Neuronal stem cell (in vitro differentiated cells): ENCODE measurements around the gene IQCE.

Experiments used
- DNase-seq: peaks from one replicate; pipeline ENCODE4 v3.0.0-alpha.2; 2013; ENCODE audit warnings: low spot score
- H2AFZ ChIP-seq: one replicate; pipeline ENCODE4 v1.6.1; 2013; ENCODE audit warnings: mild to moderate bottlenecking, low read length, inconsistent platforms
- H2AK5ac ChIP-seq: 2 replicates; pipeline ENCODE4 v1.6.1; 2013; ENCODE audit warnings: low read depth, mild to moderate bottlenecking, inconsistent platforms, low read length, moderate library complexity, mixed read lengths
- H2BK120ac ChIP-seq: 2 replicates; pipeline ENCODE4 v1.6.1; 2013; ENCODE audit warnings: low read depth, mild to moderate bottlenecking, inconsistent platforms, low read length, moderate library complexity, mixed read lengths
- H2BK12ac ChIP-seq: one replicate; pipeline ENCODE4 v1.6.1; 2013; ENCODE audit warnings: low read length, inconsistent platforms
- H2BK15ac ChIP-seq: 2 replicates; pipeline ENCODE4 v1.6.1; 2013; ENCODE audit warnings: mild to moderate bottlenecking, low read length, inconsistent platforms, mixed read lengths
- H2BK5ac ChIP-seq: one replicate; pipeline ENCODE4 v1.6.1; 2013; ENCODE audit warnings: inconsistent platforms, mild to moderate bottlenecking, low read length, moderate library complexity
- H3K14ac ChIP-seq: one replicate; pipeline ENCODE4 v1.6.1; 2013; ENCODE audit warnings: low read length, inconsistent platforms
- H3K18ac ChIP-seq: 2 replicates; pipeline ENCODE4 v1.6.1; 2013; ENCODE audit warnings: low read length, inconsistent platforms
- H3K23ac ChIP-seq: 2 replicates; pipeline ENCODE4 v1.6.1; 2013; ENCODE audit warnings: low read depth, mild to moderate bottlenecking, mixed read lengths, low read length, inconsistent platforms; ENCODE audit not compliant: poor library complexity
- H3K27ac ChIP-seq: replicated peaks from 3 replicates; pipeline ENCODE4 v1.5.1; 2013; ENCODE audit warnings: low read length, inconsistent platforms
- H3K27me3 ChIP-seq, 3 experiments: 2 replicates each; pipeline ENCODE4 v1.6.1; 2013; ENCODE audit warnings: low read length in 3 of 3, mild to moderate bottlenecking in 2 of 3, inconsistent platforms in 1 of 3, low read depth in 1 of 3, mixed read lengths in 1 of 3, moderate library complexity in 1 of 3; ENCODE audit not compliant: control insufficient read depth in 3 of 3, insufficient read depth in 3 of 3
- H3K36me3 ChIP-seq, 2 donors: replicated peaks in 1 of 2; 2 replicates each; pipeline ENCODE4 v1.6.1; 2013; ENCODE audit warnings: low read length in 2 of 2; ENCODE audit not compliant: control insufficient read depth in 2 of 2, insufficient read depth in 2 of 2
- H3K4ac ChIP-seq: 2 replicates; pipeline ENCODE4 v1.6.1; 2013; ENCODE audit warnings: inconsistent platforms, mild to moderate bottlenecking, low read length, moderate library complexity
- H3K4me1 ChIP-seq, 2 donors: 1 replicate in 1 of 2; 2 replicates in 1 of 2; pipeline ENCODE4 v1.6.1; 2013; ENCODE audit warnings: low read length in 2 of 2, low read depth in 1 of 2; ENCODE audit not compliant: control insufficient read depth in 2 of 2, insufficient read depth in 1 of 2
- H3K4me2 ChIP-seq: one replicate; pipeline ENCODE4 v1.6.1; 2013; ENCODE audit warnings: mild to moderate bottlenecking, low read length, inconsistent platforms; ENCODE audit not compliant: insufficient read depth, poor library complexity, severe bottlenecking
- H3K4me3 ChIP-seq, 2 donors: 2 replicates each; pipeline ENCODE4 v1.5.1; 2013; ENCODE audit warnings: low read length in 2 of 2, mild to moderate bottlenecking in 2 of 2, inconsistent platforms in 1 of 2, moderate library complexity in 1 of 2
- H3K79me1 ChIP-seq: one replicate; pipeline ENCODE4 v1.6.1; 2013; ENCODE audit warnings: low read depth, mild to moderate bottlenecking, inconsistent platforms, low read length, moderate library complexity
- H3K9ac ChIP-seq: one replicate; pipeline ENCODE4 v1.6.1; 2013; ENCODE audit warnings: mild to moderate bottlenecking, low read depth, low read length, inconsistent platforms; ENCODE audit not compliant: poor library complexity
- H3K9me3 ChIP-seq, 2 donors: replicated peaks in 1 of 2; 2 replicates each; pipeline versions ENCODE3 to v1.6.1; 2013; ENCODE audit warnings: low read length in 2 of 2, mild to moderate bottlenecking in 2 of 2, inconsistent platforms in 1 of 2, low read depth in 1 of 2, mixed read lengths in 1 of 2, moderate library complexity in 1 of 2; ENCODE audit not compliant: control insufficient read depth in 2 of 2, insufficient read depth in 1 of 2
- H4K8ac ChIP-seq: one replicate; pipeline ENCODE4 v1.6.1; 2013; ENCODE audit warnings: low read depth, mild to moderate bottlenecking, inconsistent platforms, low read length, moderate library complexity
- H4K91ac ChIP-seq: one replicate; pipeline ENCODE4 v1.6.1; 2013; ENCODE audit warnings: low read length, low read depth, mild to moderate bottlenecking, inconsistent platforms; ENCODE audit not compliant: poor library complexity
- WGBS, 2 donors: extraction: QIAGEN DNeasy Blood & Tissue Kit; methylation state at CpG; one replicate each; pipeline ENCODE4 v1.1.7; 2013; ENCODE audit warnings: missing lambda C conversion rate in 2 of 2, mixed read lengths in 1 of 2; ENCODE audit not compliant: insufficient read length in 2 of 2, insufficient replicate concordance in 1 of 2; ENCODE audit errors: extremely low coverage in 2 of 2; 5-methylcytosine and 5-hydroxymethylcytosine counted together

Gene IQCE

DNA sequence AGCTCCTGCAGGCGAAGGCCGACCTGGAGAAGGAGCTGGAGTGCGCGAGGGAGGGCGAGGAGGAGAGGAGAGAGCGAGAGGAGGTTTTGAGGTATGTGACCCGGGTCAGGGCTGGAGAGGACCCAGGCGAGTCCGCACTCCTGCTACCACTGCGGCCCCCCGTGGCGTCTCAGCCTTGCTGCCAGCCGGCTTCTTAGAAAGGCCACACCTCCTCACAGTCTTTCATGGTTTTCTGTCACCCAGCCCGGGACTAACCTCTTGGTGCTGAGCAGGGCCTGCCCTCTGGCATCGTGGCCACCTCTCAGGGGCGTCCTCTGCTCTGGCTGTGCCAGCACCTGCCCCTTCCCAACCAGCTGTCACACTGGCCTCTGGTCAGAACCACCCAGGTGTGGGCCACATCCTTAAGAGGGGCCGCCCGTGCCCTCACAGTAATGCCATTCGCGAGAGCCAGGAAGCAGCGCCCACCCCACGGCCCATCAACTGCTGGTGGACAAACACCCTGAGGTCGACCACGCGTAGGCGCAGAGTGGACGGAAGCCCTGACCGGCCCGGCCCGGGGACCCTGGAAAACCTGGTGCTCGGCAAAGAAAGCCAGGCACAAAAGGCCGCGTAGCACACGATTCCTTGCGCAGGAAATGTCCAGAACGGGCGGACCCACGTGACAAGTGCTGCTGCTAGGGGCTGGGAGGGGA is 34.4 kb downstream of the IQCE start:
- Histone ChIP-seq H3K27ac (no peak overlapping the region), H3K27me3 (no peaks in the 10 kb centered on the region), H3K36me3 (peaks cover 6 to 62% of the 10 kb centered on the region in 2 donors), H3K9ac (no peak overlapping the region), H3K9me3 (no peaks in the 10 kb centered on the region), H3K79me1 (no peaks in the 10 kb centered on the region), H3K4ac (no peak overlapping the region), H2AFZ (no peak overlapping the region), H2BK15ac (no peak overlapping the region), H2BK5ac (peak overlapping the region; percentile 60), H2BK120ac (no peak overlapping the region), H2AK5ac (no peak overlapping the region), H3K14ac (peak overlapping the region; percentile 9), H2BK12ac (no peak overlapping the region), H3K4me2 (no peak overlapping the region), H3K4me3 (no peak overlapping the region), H3K4me1 (no peaks in the 10 kb centered on the region), H4K91ac (no peak overlapping the region), H3K23ac (no peak overlapping the region), H4K8ac (no peak overlapping the region), H3K18ac (no peak overlapping the region)
- no CpG with 5 or more reads among the region's 38 CpGs for WGBS, 2 donors
- no peak for DNase-seq

GRCh38 chr7:2594599-2594998 is 35.8 kb downstream of the IQCE start:
- Histone ChIP-seq H3K4me1 (no peaks in the 10 kb centered on the region), H4K8ac (no peak overlapping the region), H3K23ac (no peak overlapping the region), H3K4ac (no peak overlapping the region), H3K4me2 (no peak overlapping the region), H3K4me3 (no peak overlapping the region), H2BK5ac (no peak overlapping the region), H3K27me3 (no peaks in the 10 kb centered on the region), H3K27ac (no peak overlapping the region), H3K9me3 (no peaks in the 10 kb centered on the region), H3K36me3 (peaks cover 10 to 75% of the 10 kb centered on the region in 2 donors), H2AFZ (no peak overlapping the region), H2AK5ac (no peak overlapping the region), H3K79me1 (no peaks in the 10 kb centered on the region), H3K14ac (no peak overlapping the region), H3K9ac (peak overlapping the region; percentile 37), H2BK15ac (no peak overlapping the region), H3K18ac (no peak overlapping the region), H2BK120ac (no peak overlapping the region), H4K91ac (no peak overlapping the region), H2BK12ac (no peak overlapping the region)
- WGBS, 2 donors: no CpG with 5 or more reads among the region's 10 CpGs
- DNase-seq: no peak

DNA sequence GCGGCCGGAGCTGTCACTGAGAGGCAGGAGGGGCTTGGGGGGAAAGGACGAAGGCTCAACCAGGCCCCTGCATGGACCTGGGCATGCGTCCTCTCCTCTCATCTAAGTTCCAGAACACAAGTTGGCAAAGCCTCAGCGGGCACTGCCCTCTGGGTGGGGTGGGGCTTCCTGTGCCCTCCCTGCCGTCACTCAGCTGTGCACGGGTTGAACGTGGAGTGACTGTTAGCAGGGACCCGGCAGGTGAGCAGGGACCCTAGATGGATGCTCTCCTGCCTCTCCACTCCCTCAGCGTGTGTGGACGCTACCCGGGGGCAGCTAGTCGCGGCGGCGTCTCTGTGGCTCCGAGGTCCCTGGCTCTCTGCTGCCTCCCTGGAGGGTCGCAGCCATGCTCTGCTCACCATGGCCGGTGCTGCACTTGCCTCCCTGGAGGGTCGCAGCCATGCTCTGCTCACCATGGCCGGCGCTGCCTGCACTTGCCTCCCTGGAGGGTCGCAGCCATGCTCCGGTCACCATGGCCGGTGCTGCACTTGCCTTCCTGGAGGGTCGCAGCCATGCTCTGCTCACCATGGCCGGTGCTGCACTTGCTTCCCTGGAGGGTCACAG is 36.6 kb downstream of the IQCE start:
- H2BK5ac ChIP-seq: no peak overlapping the region
- H3K4ac ChIP-seq: no peak overlapping the region
- no peak overlapping the region for H3K27ac ChIP-seq
- no peaks in the 10 kb centered on the region for H3K4me1 ChIP-seq
- H3K36me3 ChIP-seq: peaks cover 12 to 79% of the 10 kb centered on the region in 2 donors
- no peak overlapping the region for H2AFZ ChIP-seq
- H3K4me2 ChIP-seq: no peak overlapping the region
- H2AK5ac ChIP-seq: no peak overlapping the region
- H4K8ac ChIP-seq: no peak overlapping the region
- H3K23ac ChIP-seq: peak overlapping the region; percentile 80
- DNase-seq: no peak
- no peak overlapping the region for H2BK12ac ChIP-seq
- no CpG with 5 or more reads among the region's 27 CpGs for WGBS, 2 donors
- no peaks in the 10 kb centered on the region for H3K27me3 ChIP-seq
- H3K18ac ChIP-seq: peak overlapping the region; percentile 57
- no peaks in the 10 kb centered on the region for H3K9me3 ChIP-seq
- H3K4me3 ChIP-seq: no peak overlapping the region
- H2BK120ac ChIP-seq: no peak overlapping the region
- no peak overlapping the region for H3K14ac ChIP-seq
- H3K79me1 ChIP-seq: no peaks in the 10 kb centered on the region
- no peak overlapping the region for H2BK15ac ChIP-seq
- H4K91ac ChIP-seq: no peak overlapping the region
- H3K9ac ChIP-seq: peak overlapping the region; percentile 60

DNA sequence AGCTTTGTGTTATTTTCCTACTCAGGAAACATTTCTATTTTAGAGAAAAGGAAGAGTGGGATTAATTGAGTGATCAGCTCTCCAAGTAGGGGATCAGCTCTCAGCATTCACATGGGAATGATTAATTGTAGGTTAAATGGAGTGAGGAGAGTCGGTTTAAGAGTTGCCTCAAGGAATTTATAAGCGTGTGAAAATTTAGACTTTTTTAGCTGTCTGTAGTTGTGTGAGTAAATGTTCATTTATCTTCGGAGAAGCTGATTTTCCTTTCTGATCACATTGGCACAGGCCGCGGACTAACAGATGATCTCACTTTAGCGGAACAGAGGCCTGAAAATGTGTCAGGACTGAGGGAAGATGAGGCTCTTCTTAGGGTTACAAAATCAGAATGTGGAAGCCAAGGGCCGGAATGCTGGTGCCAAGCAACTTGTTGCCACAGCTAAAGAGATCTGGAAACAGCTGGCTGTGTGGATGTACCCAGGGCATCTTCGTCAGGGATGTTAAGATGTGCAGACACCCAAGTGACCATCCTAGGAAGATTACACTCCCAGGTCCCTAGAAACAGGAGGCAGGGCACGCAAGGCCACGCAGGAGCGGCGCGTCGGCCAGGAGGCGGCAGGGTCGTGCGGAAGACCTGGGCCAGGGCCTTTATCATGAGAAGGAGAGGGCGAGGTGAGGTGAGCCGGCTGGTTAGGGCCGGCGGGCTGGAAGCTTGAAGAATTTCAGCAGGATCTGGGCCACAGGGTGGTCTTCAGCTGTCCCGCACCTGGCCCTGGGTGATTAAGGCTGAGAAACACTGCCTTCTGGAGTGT is 37.9 kb downstream of the IQCE start:
- no peak for DNase-seq
- Histone ChIP-seq H3K36me3 (peaks cover 12 to 80% of the 10 kb centered on the region in 2 donors), H4K8ac (no peak overlapping the region), H3K18ac (no peak overlapping the region), H3K4ac (no peak overlapping the region), H2BK15ac (no peak overlapping the region), H3K23ac (peak overlapping the region; percentile 51), H3K4me3 (no peak overlapping the region), H3K4me2 (no peak overlapping the region), H3K4me1 (peaks cover 0 to 4% of the 10 kb centered on the region in 2 donors), H2AK5ac (no peak overlapping the region), H3K27ac (no peak overlapping the region), H3K79me1 (no peaks in the 10 kb centered on the region), H2BK5ac (peak overlapping the region; percentile 93), H4K91ac (no peak overlapping the region), H3K27me3 (no peaks in the 10 kb centered on the region), H3K9ac (peak overlapping the region; percentile 27), H3K9me3 (no peaks in the 10 kb centered on the region), H2BK12ac (no peak overlapping the region), H3K14ac (peak overlapping the region; percentile 84), H2BK120ac (no peak overlapping the region), H2AFZ (no peak overlapping the region)
- 100% methylated on average over 2 of the region's 22 CpGs; no CpG with 5 or more reads in 1 of the 2 donors for WGBS, 2 donors
